HEK293T (cell line): Measurements from ENCODE around the gene PLLP.

ENCODE experiments used
- CTCF ChIA-PET: fragments of 350-600 bp; formaldehyde crosslinking; extraction: SDS; loops from one replicate; lab custom pipeline; 2021; ENCODE audit warnings: antibody characterized with exemption, inconsistent platforms; lab: Yijun Ruan, JAX
- POLR2A ChIA-PET: fragments of 350-600 bp; formaldehyde crosslinking; extraction: SDS; loops from one replicate; lab custom pipeline; 2020; ENCODE audit warnings: antibody characterized with exemption, inconsistent platforms; lab: Yijun Ruan, JAX
- DNase-seq: peaks from one replicate; pipeline ENCODE4 v3.0.0; 2012; ENCODE audit warnings: mixed read lengths; ENCODE audit errors: extremely low spot score
- ARNT ChIP-seq: fragments of 450-650 bp; IDR thresholded peaks from 2 replicates; pipeline ENCODE4 v1.6.1; 2017; ENCODE audit warnings: mild to moderate bottlenecking
- BHLHE40 ChIP-seq: fragments of 450-650 bp; IDR thresholded peaks from 2 replicates; pipeline ENCODE4 v1.6.1; 2016; ENCODE audit warnings: mild to moderate bottlenecking, moderate library complexity, borderline replicate concordance
- CTBP1 ChIP-seq: fragments of 450-650 bp; IDR thresholded peaks from 2 replicates; pipeline ENCODE4 v1.6.1; 2016; ENCODE audit warnings: borderline replicate concordance
- ELF4 ChIP-seq: fragments of 450-650 bp; IDR thresholded peaks from 2 replicates; pipeline ENCODE4 v1.6.1; 2017; ENCODE audit warnings: antibody characterized with exemption
- FOXA1 ChIP-seq: fragments of 450-650 bp; IDR thresholded peaks from 2 replicates; pipeline ENCODE4 v1.6.1; 2016; ENCODE audit warnings: mild to moderate bottlenecking
- FOXK2 ChIP-seq: fragments of 450-650 bp; IDR thresholded peaks from 2 replicates; pipeline ENCODE4 v1.6.1; 2016; ENCODE audit warnings: mild to moderate bottlenecking
- FOXM1 ChIP-seq: fragments of 450-650 bp; IDR thresholded peaks from 2 replicates; pipeline ENCODE4 v1.6.1; 2017; ENCODE audit warnings: mild to moderate bottlenecking, borderline replicate concordance
- HDGF ChIP-seq: fragments of 450-650 bp; IDR thresholded peaks from 2 replicates; pipeline ENCODE4 v1.6.1; 2017; ENCODE audit warnings: antibody characterized with exemption, borderline replicate concordance
- L3MBTL2 ChIP-seq: fragments of 450-650 bp; conservative IDR thresholded peaks from 2 replicates; pipeline ENCODE4 v1.6.1; 2016; ENCODE audit warnings: mild to moderate bottlenecking
- LEF1 ChIP-seq: fragments of 450-650 bp; IDR thresholded peaks from 2 replicates; pipeline ENCODE4 v1.6.1; 2017; ENCODE audit warnings: mild to moderate bottlenecking, borderline replicate concordance
- NFRKB ChIP-seq: fragments of 450-650 bp; IDR thresholded peaks from 2 replicates; pipeline ENCODE4 v1.6.1; 2016; ENCODE audit warnings: mild to moderate bottlenecking, moderate library complexity
- SP1 ChIP-seq: fragments of 450-650 bp; IDR thresholded peaks from 2 replicates; pipeline ENCODE4 v1.6.1; 2017
- SUZ12 ChIP-seq: fragments of 450-650 bp; IDR thresholded peaks from 2 replicates; pipeline ENCODE4 v1.6.1; 2016; ENCODE audit warnings: mild to moderate bottlenecking
- TARDBP ChIP-seq: fragments of 450-650 bp; IDR thresholded peaks from 2 replicates; pipeline ENCODE4 v1.6.1; 2016
- ZNF384 ChIP-seq: fragments of 450-650 bp; IDR thresholded peaks from 2 replicates; pipeline ENCODE4 v1.6.1; 2016
- TF ChIP-seq, protein P1 (sequence below): fragments of 450-650 bp; IDR thresholded peaks from 2 replicates; pipeline ENCODE4 v1.6.1; 2016

The PLLP gene

GRCh38 chr16:57265850-57266530 lies 18.5 kb downstream of the PLLP start:
- ChIA-PET POLR2A (no interaction called here), CTCF (interaction anchor here (0.6 kb wide), 1 partner anchor 173 kb away, joined by 3 read pairs; no protein-coding TSS in a partner anchor)
- no peak for DNase-seq
- TF ChIP-seq FOXK2 (no peak), SUZ12 (no peak), LEF1 (no peak), ARNT (no peak), HDGF (no peak), CTBP1 (no peak), BHLHE40 (no peak), NFRKB (no peak)

DNA sequence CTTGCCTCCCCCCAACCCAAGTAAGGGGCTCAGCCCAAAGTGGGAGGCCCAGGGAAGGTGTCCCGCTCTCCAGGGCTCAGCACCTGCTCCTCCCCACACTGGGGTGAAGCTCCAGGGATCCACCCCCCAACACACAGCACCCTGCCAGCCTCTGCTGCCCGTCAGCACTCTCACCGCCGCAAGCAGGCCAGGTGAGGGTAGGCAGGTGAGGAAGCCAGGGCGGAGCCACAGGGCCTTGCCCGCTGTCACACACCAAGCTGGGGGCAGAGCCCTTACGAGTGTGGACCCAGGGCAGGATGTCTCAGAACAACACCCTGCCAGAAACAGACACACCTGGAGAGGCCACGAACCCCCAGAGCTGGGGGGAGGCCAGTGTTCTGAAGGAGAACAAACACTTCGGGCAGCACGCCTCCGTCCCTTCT lies 19.5 kb downstream of the PLLP start:
- ChIA-PET POLR2A (no interaction called here), CTCF (no interaction called here)
- no peak for DNase-seq
- no peak for TF ChIP-seq SUZ12
- TF ChIP-seq ARNT, result no peak
- TF ChIP-seq L3MBTL2, result no peak
- TF ChIP-seq BHLHE40, result no peak

GRCh38 chr16:57264381-57264780 lies 20.1 kb downstream of the PLLP start:
- TF ChIP-seq NFRKB, result no peak
- TF ChIP-seq FOXM1, result no peak
- no peak for TF ChIP-seq SP1
- TF ChIP-seq FOXK2, result no peak
- TF ChIP-seq ELF4, result no peak
- no peak for TF ChIP-seq L3MBTL2
- TF ChIP-seq ARNT, result no peak
- no peak for TF ChIP-seq BHLHE40
- no peak for TF ChIP-seq LEF1
- no peak for TF ChIP-seq SUZ12
- TF ChIP-seq FOXA1, result no peak
- TF ChIP-seq HDGF, result no peak
- TF ChIP-seq ZNF384, result no peak
- no peak for TF ChIP-seq TARDBP
- TF ChIP-seq CTBP1, result no peak
- TF ChIP-seq, protein P1, sequence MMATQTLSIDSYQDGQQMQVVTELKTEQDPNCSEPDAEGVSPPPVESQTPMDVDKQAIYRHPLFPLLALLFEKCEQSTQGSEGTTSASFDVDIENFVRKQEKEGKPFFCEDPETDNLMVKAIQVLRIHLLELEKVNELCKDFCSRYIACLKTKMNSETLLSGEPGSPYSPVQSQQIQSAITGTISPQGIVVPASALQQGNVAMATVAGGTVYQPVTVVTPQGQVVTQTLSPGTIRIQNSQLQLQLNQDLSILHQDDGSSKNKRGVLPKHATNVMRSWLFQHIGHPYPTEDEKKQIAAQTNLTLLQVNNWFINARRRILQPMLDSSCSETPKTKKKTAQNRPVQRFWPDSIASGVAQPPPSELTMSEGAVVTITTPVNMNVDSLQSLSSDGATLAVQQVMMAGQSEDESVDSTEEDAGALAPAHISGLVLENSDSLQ, result no peak
- DNase-seq, result no peak
- CTCF ChIA-PET, result no interaction called here
- POLR2A ChIA-PET, result no interaction called here

GRCh38 chr16:57263541-57264351 lies 20.7 kb downstream of the PLLP start:
- no peak for DNase-seq
- TF ChIP-seq SUZ12 (no peak), LEF1 (no peak), BHLHE40 (no peak)
- ChIA-PET POLR2A (no interaction called here), CTCF (no interaction called here)

DNA sequence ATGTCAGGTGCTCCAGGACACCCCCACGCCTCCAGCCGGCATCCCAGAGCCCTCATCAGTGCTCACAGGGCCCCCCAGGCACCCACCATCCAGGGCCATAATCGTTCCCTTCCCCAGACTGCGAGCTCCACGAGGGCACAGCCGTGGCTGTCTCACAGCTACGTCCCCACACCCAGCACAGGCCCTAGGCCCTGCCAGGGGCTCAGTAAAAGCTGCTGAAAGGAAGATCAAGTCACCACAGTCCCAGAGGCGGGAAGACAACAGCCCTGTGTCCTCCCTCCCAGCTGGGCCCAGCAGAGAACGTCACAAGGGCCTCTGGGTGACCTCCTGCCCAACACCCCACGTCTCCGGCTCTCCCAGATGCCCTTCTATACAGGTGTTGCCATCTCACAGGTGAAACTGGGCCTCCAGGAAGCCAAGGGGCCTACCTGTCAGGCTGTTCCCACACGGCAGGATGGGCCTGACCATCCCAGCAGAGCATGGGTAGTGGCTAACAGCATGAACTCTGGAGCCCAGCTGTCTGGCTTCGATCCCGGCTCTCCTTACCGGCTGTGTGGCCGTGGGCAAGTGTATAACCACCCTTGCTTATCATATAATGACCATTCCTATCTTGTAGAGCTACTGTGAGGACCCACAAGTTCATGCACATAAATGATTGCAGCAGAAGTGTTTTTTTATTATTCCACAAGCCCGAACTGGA lies 21.5 kb downstream of the PLLP start:
- ChIA-PET CTCF (no interaction called here), POLR2A (interaction anchor here (1.0 kb wide), 1 partner anchor 19 kb away, joined by 3 read pairs; no protein-coding TSS in a partner anchor)
- TF ChIP-seq BHLHE40, result no peak
- no peak for TF ChIP-seq L3MBTL2
- TF ChIP-seq FOXK2, result no peak
- no peak for TF ChIP-seq ELF4
- no peak for TF ChIP-seq FOXM1
- TF ChIP-seq, protein P1, result no peak
- no peak for TF ChIP-seq CTBP1
- no peak for TF ChIP-seq NFRKB
- no peak for TF ChIP-seq ARNT
- no peak for TF ChIP-seq SP1
- TF ChIP-seq HDGF, result no peak
- no peak for TF ChIP-seq FOXA1
- no peak for TF ChIP-seq LEF1
- no peak for TF ChIP-seq TARDBP
- DNase-seq, result no peak

GRCh38 chr16:57261806-57262205 lies 22.7 kb downstream of the PLLP start:
- ChIA-PET POLR2A (interaction anchor here (1.0 kb wide), 1 partner anchor 18 kb away, joined by 3 read pairs; no protein-coding TSS in a partner anchor), CTCF (no interaction called here)
- TF ChIP-seq SP1 (no peak), LEF1 (no peak), CTBP1 (no peak)
- no peak for DNase-seq
